RWPE2 (cell line): ENCODE results near the gene ZNF445.

Experiments used
- ATAC-seq: fragments of 200-7000 bp; cut with Tn5 transposase; 3 replicates; pipeline ENCODE4 v1.9.1; 2021; ENCODE audit warnings: low read depth
- DNase-seq: peaks from one replicate; pipeline ENCODE4 v3.0.0-alpha.2; 2020; ENCODE audit warnings: low spot score
- H3K27ac ChIP-seq: fragments of 450-650 bp; 2 replicates; pipeline ENCODE4 v1.5.1; 2017; ENCODE audit warnings: mild to moderate bottlenecking; ENCODE audit not compliant: poor library complexity, severe bottlenecking
- H3K27me3 ChIP-seq: fragments of 250-450 bp; sonication (Bioruptor Pico); 2 replicates; pipeline ENCODE4 v1.5.1; 2021; ENCODE audit warnings: mild to moderate bottlenecking, moderate library complexity; ENCODE audit not compliant: insufficient read depth, poor library complexity, severe bottlenecking
- H3K36me3 ChIP-seq: fragments of 250-450 bp; sonication (Bioruptor Pico); 2 replicates; pipeline ENCODE4 v1.5.1; 2020; ENCODE audit warnings: low read depth, mild to moderate bottlenecking, moderate library complexity
- H3K4me1 ChIP-seq: fragments of 250-450 bp; sonication (Bioruptor Pico); 2 replicates; pipeline ENCODE4 v1.5.1; 2021; ENCODE audit warnings: mild to moderate bottlenecking, moderate library complexity; ENCODE audit not compliant: insufficient read depth, poor library complexity, severe bottlenecking
- H3K4me3 ChIP-seq: fragments of 250-450 bp; sonication (Bioruptor Pico); 2 replicates; pipeline ENCODE4 v1.5.1; 2021; ENCODE audit warnings: mild to moderate bottlenecking, moderate library complexity; ENCODE audit not compliant: severe bottlenecking
- H3K9me3 ChIP-seq: fragments of 250-450 bp; sonication (Bioruptor Pico); 2 replicates; pipeline ENCODE4 v1.5.1; 2021; ENCODE audit warnings: mild to moderate bottlenecking, moderate library complexity; ENCODE audit not compliant: severe bottlenecking
- TF ChIP-seq, protein P1 (sequence below): fragments of 450-650 bp; IDR thresholded peaks from one replicate; pipeline ENCODE4 v1.5.1; 2017; ENCODE audit warnings: mild to moderate bottlenecking, moderate library complexity; ENCODE audit not compliant: poor library complexity, severe bottlenecking

Gene ZNF445

DNA sequence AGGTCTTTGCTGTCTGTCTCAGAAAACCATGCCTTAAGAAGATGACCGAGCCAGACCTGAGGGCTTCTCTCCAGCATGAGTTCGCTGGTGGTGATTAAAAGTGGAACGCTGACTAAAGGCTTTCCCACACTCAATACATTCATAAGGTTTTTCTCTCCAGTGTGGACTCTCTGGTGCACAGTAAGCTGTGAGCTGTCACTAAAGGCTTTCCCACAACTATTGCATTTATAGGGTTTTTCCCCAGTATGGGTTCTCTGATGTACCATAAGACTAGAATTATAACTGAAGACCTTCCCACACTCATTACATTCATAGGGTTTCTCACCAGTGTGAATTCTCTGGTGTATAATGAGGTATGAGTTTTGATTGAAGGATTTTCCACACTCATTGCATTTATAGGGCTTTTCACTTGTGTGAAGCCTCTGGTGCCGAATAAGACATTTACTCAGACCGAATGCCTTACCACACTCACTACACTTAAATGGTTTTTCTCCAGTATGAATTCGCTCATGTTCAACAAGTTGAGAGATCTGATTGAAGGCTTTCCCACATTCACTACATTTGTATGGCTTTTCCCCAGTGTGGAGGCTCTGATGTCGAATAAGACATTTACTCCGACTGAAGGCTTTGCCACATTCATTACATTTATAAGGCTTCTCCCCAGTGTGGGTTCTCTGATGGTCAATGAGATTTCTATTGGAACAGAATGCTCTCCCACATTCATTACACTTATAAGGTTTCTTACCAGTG lies 21.9 kb upstream of the ZNF445 start:
- H3K4me1 ChIP-seq, result no peaks in the 10 kb centered on the region
- DNase-seq (no peak), ATAC-seq (no peak)
- TF ChIP-seq, protein P1, sequence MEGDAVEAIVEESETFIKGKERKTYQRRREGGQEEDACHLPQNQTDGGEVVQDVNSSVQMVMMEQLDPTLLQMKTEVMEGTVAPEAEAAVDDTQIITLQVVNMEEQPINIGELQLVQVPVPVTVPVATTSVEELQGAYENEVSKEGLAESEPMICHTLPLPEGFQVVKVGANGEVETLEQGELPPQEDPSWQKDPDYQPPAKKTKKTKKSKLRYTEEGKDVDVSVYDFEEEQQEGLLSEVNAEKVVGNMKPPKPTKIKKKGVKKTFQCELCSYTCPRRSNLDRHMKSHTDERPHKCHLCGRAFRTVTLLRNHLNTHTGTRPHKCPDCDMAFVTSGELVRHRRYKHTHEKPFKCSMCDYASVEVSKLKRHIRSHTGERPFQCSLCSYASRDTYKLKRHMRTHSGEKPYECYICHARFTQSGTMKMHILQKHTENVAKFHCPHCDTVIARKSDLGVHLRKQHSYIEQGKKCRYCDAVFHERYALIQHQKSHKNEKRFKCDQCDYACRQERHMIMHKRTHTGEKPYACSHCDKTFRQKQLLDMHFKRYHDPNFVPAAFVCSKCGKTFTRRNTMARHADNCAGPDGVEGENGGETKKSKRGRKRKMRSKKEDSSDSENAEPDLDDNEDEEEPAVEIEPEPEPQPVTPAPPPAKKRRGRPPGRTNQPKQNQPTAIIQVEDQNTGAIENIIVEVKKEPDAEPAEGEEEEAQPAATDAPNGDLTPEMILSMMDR, result no peak
- no peaks in the 10 kb centered on the region for H3K27me3 ChIP-seq
- H3K4me3 ChIP-seq, result no peak overlapping the region
- H3K9me3 ChIP-seq, result peaks cover 14% of the 10 kb centered on the region
- H3K27ac ChIP-seq, result no peak overlapping the region
- H3K36me3 ChIP-seq, result peaks cover 24% of the 10 kb centered on the region

DNA sequence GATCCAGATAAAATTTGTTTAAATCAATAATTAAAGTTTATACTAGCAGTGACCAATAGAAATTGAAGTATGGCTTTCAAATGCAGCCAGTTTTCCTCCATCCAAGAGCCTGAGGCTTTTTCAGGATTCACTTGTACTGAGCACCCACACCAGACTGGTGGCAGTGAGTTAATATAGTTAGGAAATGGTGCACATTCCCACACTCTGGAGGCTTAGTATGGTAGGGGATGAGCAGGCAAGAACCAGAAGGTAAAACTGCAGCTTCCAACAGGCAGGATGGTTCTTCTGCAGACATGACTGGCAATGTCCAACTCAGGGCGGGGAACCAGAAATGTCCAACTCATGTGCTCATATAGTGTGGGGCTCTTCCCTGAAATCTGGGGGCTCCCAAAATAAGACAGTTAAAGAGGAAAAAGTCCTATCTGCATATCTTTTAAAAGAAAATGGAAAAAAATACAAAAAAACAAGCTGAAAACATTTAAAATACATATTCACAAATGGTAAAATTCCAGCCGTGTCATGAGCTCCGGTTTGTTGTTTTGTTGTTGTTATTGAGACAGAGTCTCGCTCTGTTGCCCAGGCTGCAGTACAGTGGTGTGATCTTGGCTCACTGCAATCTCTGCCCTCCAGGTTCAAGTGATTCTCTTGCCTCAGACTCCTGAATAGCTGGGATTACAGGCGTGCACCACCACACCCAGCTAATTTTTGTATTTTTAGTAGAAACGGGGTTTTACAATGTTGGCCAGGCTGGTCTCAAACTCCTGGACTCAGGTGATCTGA lies 18.4 kb upstream of the ZNF445 start:
- TF ChIP-seq, protein P1, result no peak
- Histone ChIP-seq H3K9me3 (peaks cover 16% of the 10 kb centered on the region), H3K4me1 (no peaks in the 10 kb centered on the region), H3K27ac (no peak overlapping the region), H3K4me3 (no peak overlapping the region), H3K27me3 (no peaks in the 10 kb centered on the region), H3K36me3 (peaks cover 13% of the 10 kb centered on the region)
- DNase-seq (no peak), ATAC-seq (no peak)

DNA sequence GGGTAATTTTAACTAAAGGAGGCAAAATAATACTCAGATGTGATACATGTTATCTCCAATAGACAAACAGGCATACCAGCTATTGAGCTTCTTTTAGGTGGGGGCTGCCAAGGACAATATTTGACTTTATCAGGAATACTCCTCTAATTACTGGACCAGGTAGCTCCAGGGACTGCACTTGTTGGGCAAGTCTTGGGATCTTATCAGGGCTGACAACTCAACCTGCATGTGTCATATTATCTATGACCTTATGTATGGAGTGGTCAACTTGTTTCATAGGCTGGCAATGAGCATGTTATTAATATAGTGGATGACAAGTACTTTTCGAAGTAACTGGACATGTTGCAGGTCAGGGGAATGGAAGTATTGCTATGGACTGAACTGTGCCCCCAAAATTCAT lies 15.0 kb upstream of the ZNF445 start:
- H3K27me3 ChIP-seq, result no peaks in the 10 kb centered on the region
- H3K4me1 ChIP-seq, result no peaks in the 10 kb centered on the region
- TF ChIP-seq, protein P1, result no peak
- ATAC-seq, result no peak
- H3K36me3 ChIP-seq, result no peaks in the 10 kb centered on the region; the same call in 1 of the 2 replicates
- no peak overlapping the region for H3K4me3 ChIP-seq
- H3K27ac ChIP-seq, result no peak overlapping the region
- no peak for DNase-seq
- H3K9me3 ChIP-seq, result peaks cover 8% of the 10 kb centered on the region

DNA sequence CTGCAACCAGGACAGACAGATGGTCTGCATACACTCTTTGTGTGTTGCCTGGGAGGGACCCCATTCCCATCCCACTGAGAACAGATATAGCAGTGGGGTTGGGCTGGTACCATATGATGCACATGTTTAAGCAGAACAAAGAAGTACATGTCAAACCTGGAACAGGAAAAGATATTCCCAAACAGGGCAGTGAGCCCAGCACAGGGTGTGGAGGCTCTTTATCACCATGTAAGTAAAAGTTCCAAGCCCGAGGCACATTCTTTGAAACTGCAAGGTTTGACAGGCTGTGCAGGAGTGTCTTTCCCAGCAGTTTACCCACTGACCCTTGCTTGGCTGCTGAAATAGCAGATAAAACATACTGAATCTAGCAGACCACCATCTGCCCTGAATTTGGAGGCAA lies 5.3 kb upstream of the ZNF445 start:
- H3K27ac ChIP-seq, result no peak overlapping the region
- no peaks in the 10 kb centered on the region for H3K9me3 ChIP-seq
- no peak overlapping the region for H3K4me3 ChIP-seq
- H3K4me1 ChIP-seq, result no peaks in the 10 kb centered on the region
- TF ChIP-seq, protein P1, result no peak
- H3K27me3 ChIP-seq, result no peaks in the 10 kb centered on the region
- H3K36me3 ChIP-seq, result no peaks in the 10 kb centered on the region
- ATAC-seq (0 out of 3 replicates have a peak, but pooled peaks have one; percentile 21), DNase-seq (no peak)
